CD4-positive, alpha-beta memory T cell (primary cell): ENCODE measurements around the gene MYO5A. TPM values are rescaled to one million over a fixed set of nuclear protein-coding genes. Genes with fewer than 3 reads are reported as not detected.

Source experiments
- CTCF ChIA-PET: fragments of 350-600 bp; sonication (Branson Sonifier 250); formaldehyde crosslinking; loops from one replicate; lab custom pipeline; 2021; ENCODE audit warnings: inconsistent platforms; ENCODE audit not compliant: partially characterized antibody; lab: Charles Lee
- POLR2A ChIA-PET: fragments of 350-600 bp; sonication (Branson Sonifier 250); formaldehyde crosslinking; loops from one replicate; lab custom pipeline; 2021; ENCODE audit not compliant: partially characterized antibody; lab: Charles Lee
- DNase-seq, 5 donors: peaks; one replicate each; pipeline versions ENCODE4 v3.0.0 to v3.0.0-alpha.2; 2020 to 2022; ENCODE audit warnings: mixed read lengths in 1 of 5
- H3K27ac ChIP-seq: one replicate; pipeline ENCODE4 v1.7.0; 2013; ENCODE audit warnings: low read depth, low read length
- H3K27me3 ChIP-seq: 2 replicates; pipeline ENCODE4 v1.7.0; 2013; ENCODE audit warnings: mild to moderate bottlenecking, low read length, moderate library complexity; ENCODE audit not compliant: insufficient read depth
- H3K36me3 ChIP-seq: 2 replicates; pipeline ENCODE4 v1.7.0; 2013; ENCODE audit warnings: mild to moderate bottlenecking, low read length, moderate library complexity; ENCODE audit not compliant: insufficient read depth
- H3K4me1 ChIP-seq: 2 replicates; pipeline ENCODE4 v1.7.0; 2013; ENCODE audit warnings: mild to moderate bottlenecking, low read length, moderate library complexity; ENCODE audit not compliant: insufficient read depth
- H3K4me3 ChIP-seq, 2 donors: one replicate each; pipeline ENCODE4 v1.7.0; 2013; ENCODE audit warnings: low read length in 2 of 2, mild to moderate bottlenecking in 1 of 2
- H3K9me3 ChIP-seq, 2 donors: one replicate each; pipeline ENCODE4 v1.7.0; 2013; ENCODE audit warnings: low read length in 2 of 2, control low read depth in 1 of 2; ENCODE audit not compliant: control insufficient read depth in 1 of 2
- H3K27ac Mint-ChIP-seq, 7 donors: one replicate each; pipeline ENCODE4 v1.8.0; 2020 to 2021; ENCODE audit warnings: mixed read lengths in 7 of 7, mild to moderate bottlenecking in 6 of 7, inconsistent platforms in 3 of 7, moderate library complexity in 3 of 7
- H3K27me3 Mint-ChIP-seq, 2 donors: one replicate each; pipeline ENCODE4 v1.8.0; 2020 to 2021; ENCODE audit warnings: mixed read lengths in 2 of 2
- H3K36me3 Mint-ChIP-seq, 2 donors: one replicate each; pipeline ENCODE4 v1.8.0; 2020 to 2021; ENCODE audit warnings: mixed read lengths in 2 of 2, inconsistent platforms in 1 of 2, mild to moderate bottlenecking in 1 of 2
- H3K4me1 Mint-ChIP-seq, 4 donors: one replicate each; pipeline ENCODE4 v1.8.0; 2020 to 2021; ENCODE audit warnings: mixed read lengths in 4 of 4, mild to moderate bottlenecking in 1 of 4
- H3K4me3 Mint-ChIP-seq, 8 donors: one replicate each; pipeline ENCODE4 v1.8.0; 2020 to 2021; ENCODE audit warnings: mixed read lengths in 8 of 8, mild to moderate bottlenecking in 7 of 8, moderate library complexity in 6 of 8, inconsistent platforms in 3 of 8
- H3K9me3 Mint-ChIP-seq, 8 donors: one replicate each; pipeline ENCODE4 v1.8.0; 2020 to 2021; ENCODE audit warnings: mixed read lengths in 8 of 8, mild to moderate bottlenecking in 5 of 8, inconsistent platforms in 3 of 8, moderate library complexity in 1 of 8
- intact Hi-C: fragments of 100-400 bp; cut with micrococcal nuclease; formaldehyde crosslinking; loops from one replicate; pipeline ENCODE4 v1.15.1; 2023
- polyA plus RNA-seq, 2 donors: library from polyadenylated mRNA; unstranded; fragments of 300-500 nt; fragmentation: Illumina TruSeq; gene quantifications; one replicate each; pipeline ENCODE4 v1.2.3, GENCODE V29; 2021
- total RNA-seq, 2 experiments: library from RNA; stranded (reverse); gene quantifications; one replicate each; pipeline ENCODE4 v1.2.3, GENCODE V29; 2021

MYO5A gene
- total and polyA plus RNA-seq, 4 experiments from 2014 or later = 3.6 to 43.9 (median 25.6) TPM

GRCh38 chr15:52349052-52349700 lies 179.5 kb downstream of the MYO5A start:
- Mint-ChIP-seq H3K27me3 (no peaks in the 10 kb centered on the region), H3K9me3 (peaks cover 0 to 2% (median 0%) of the 10 kb centered on the region in 8 donors), H3K4me3 (no peak overlapping the region), H3K36me3 (peaks cover 42 to 60% of the 10 kb centered on the region in 2 donors), H3K27ac (peak overlapping the region in 1 of 7 donors; percentile 52), H3K4me1 (peaks cover 0 to 2% (median 0%) of the 10 kb centered on the region in 4 donors)
- H3K36me3 ChIP-seq = peaks cover 33% of the 10 kb centered on the region
- ChIA-PET POLR2A (interaction anchor here (0.7 kb wide), 1 partner anchor 180 kb away, joined by 3 read pairs; the partner anchor contains the start of gene MYO5A), CTCF (no interaction called here)
- no peak for DNase-seq
- intact Hi-C loops = no loop called here
- no peak overlapping the region for H3K4me3 ChIP-seq
- no peaks in the 10 kb centered on the region for H3K9me3 ChIP-seq
- no peaks in the 10 kb centered on the region for H3K27me3 ChIP-seq
- no peaks in the 10 kb centered on the region for H3K4me1 ChIP-seq
- H3K27ac ChIP-seq = no peak overlapping the region

- Histone ChIP-seq H3K27ac (no peak overlapping the region), H3K4me1 (no peaks in the 10 kb centered on the region), H3K4me3 (no peak overlapping the region), H3K36me3 (peaks cover 23% of the 10 kb centered on the region), H3K27me3 (no peaks in the 10 kb centered on the region), H3K9me3 (no peaks in the 10 kb centered on the region)
- ChIA-PET POLR2A (interaction anchor here (0.7 kb wide), 1 partner anchor 181 kb away, joined by 3 read pairs; the partner anchor contains the start of gene MYO5A), CTCF (interaction anchor here (0.9 to 1.1 kb wide), 3 partner anchors 115 to 386 kb away, joined by 3 read pairs; no protein-coding TSS in a partner anchor)
- no peaks in the 10 kb centered on the region for H3K27me3 Mint-ChIP-seq
- peak overlapping the region in 4 of 7 donors; percentile 22 to 73 (median 46) for H3K27ac Mint-ChIP-seq
- H3K36me3 Mint-ChIP-seq = peaks cover 39 to 58% of the 10 kb centered on the region in 2 donors
- H3K9me3 Mint-ChIP-seq = peaks cover 0 to 2% (median 0%) of the 10 kb centered on the region in 8 donors
- no peak overlapping the region for H3K4me3 Mint-ChIP-seq
- no peak for DNase-seq
- intact Hi-C loops = no loop called here
- H3K4me1 Mint-ChIP-seq = peaks cover 0 to 2% (median 0%) of the 10 kb centered on the region in 4 donors
Observed at GRCh38 chr15:52348056-52348745, 180.5 kb downstream of the MYO5A start.

DNA sequence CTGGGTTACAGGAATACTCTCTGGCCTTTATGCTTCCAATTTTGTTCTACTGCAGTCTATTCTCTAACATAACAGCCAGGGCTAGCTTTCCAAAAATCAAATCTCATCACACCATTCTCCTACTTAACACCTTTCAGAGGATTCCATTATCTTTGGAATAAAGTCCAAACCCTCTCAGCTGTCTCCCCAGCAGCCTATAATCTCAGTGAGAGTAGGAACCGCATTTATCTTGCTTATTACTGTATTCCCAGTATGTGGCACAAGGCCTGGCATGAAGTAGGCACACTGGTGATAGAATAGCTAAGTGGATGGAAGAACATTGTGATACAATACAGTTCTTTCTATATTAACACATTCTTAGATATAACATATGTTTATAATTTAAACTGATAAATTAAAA lies 184.1 kb downstream of the MYO5A start:
- Mint-ChIP-seq H3K9me3 (peaks cover 0 to 2% (median 0%) of the 10 kb centered on the region in 8 donors), H3K4me1 (peaks cover 0 to 2% (median 0%) of the 10 kb centered on the region in 4 donors), H3K27me3 (no peaks in the 10 kb centered on the region), H3K4me3 (no peak overlapping the region), H3K27ac (peak overlapping the region in 3 of 7 donors; percentile 14 to 66 (median 23)), H3K36me3 (peaks cover 14 to 50% of the 10 kb centered on the region in 2 donors)
- H3K36me3 ChIP-seq = peaks cover 14% of the 10 kb centered on the region
- DNase-seq = no peak
- ChIA-PET CTCF (interaction anchor here (1.6 to 2.1 kb wide), 2 partner anchors 119 to 386 kb away, joined by 4 to 6 read pairs; no protein-coding TSS in a partner anchor), POLR2A (no interaction called here)
- no peak overlapping the region for H3K4me3 ChIP-seq
- intact Hi-C loops = no loop called here
- no peaks in the 10 kb centered on the region for H3K9me3 ChIP-seq
- no peaks in the 10 kb centered on the region for H3K4me1 ChIP-seq
- H3K27me3 ChIP-seq = no peaks in the 10 kb centered on the region
- no peak overlapping the region for H3K27ac ChIP-seq

GRCh38 chr15:52343831-52344230 lies 184.8 kb downstream of the MYO5A start:
- no peak for DNase-seq
- CTCF ChIA-PET = interaction anchor here (1.6 to 2.1 kb wide), 2 partner anchors 120 to 387 kb away, joined by 4 to 6 read pairs; no protein-coding TSS in a partner anchor
- intact Hi-C loops = no loop called here
- H3K4me3 Mint-ChIP-seq = no peak overlapping the region
- H3K4me1 Mint-ChIP-seq = peaks cover 0 to 2% (median 0%) of the 10 kb centered on the region in 4 donors
- H3K9me3 Mint-ChIP-seq = no peaks in the 10 kb centered on the region
- Histone ChIP-seq H3K4me3 (no peak overlapping the region), H3K9me3 (no peaks in the 10 kb centered on the region), H3K27ac (no peak overlapping the region), H3K27me3 (no peaks in the 10 kb centered on the region), H3K4me1 (no peaks in the 10 kb centered on the region), H3K36me3 (peaks cover 15% of the 10 kb centered on the region)
- peaks cover 8 to 46% of the 10 kb centered on the region in 2 donors for H3K36me3 Mint-ChIP-seq
- POLR2A ChIA-PET = interaction anchor here (0.6 kb wide), 1 partner anchor 13 kb away, joined by 3 read pairs; no protein-coding TSS in a partner anchor
- peak overlapping the region in 1 of 7 donors; percentile 14 for H3K27ac Mint-ChIP-seq
- H3K27me3 Mint-ChIP-seq = no peaks in the 10 kb centered on the region

GRCh38 chr15:52340093-52340492 lies 188.6 kb downstream of the MYO5A start:
- peaks cover 0 to 2% (median 0%) of the 10 kb centered on the region in 4 donors for H3K4me1 Mint-ChIP-seq
- no peaks in the 10 kb centered on the region for H3K9me3 Mint-ChIP-seq
- CTCF ChIA-PET = interaction anchor here (1.2 kb wide), 1 partner anchor 9 kb away, joined by 3 read pairs; no protein-coding TSS in a partner anchor
- POLR2A ChIA-PET = no interaction called here
- no peaks in the 10 kb centered on the region for H3K27me3 ChIP-seq
- peaks cover 8 to 50% of the 10 kb centered on the region in 2 donors for H3K36me3 Mint-ChIP-seq
- intact Hi-C loops = no loop called here
- H3K4me3 ChIP-seq = no peak overlapping the region
- H3K27ac ChIP-seq = no peak overlapping the region
- H3K4me1 ChIP-seq = no peaks in the 10 kb centered on the region
- DNase-seq = no peak
- no peaks in the 10 kb centered on the region for H3K9me3 ChIP-seq
- H3K36me3 ChIP-seq = peaks cover 9% of the 10 kb centered on the region
- H3K27me3 Mint-ChIP-seq = no peaks in the 10 kb centered on the region
- peak overlapping the region in 1 of 7 donors; percentile 18 for H3K27ac Mint-ChIP-seq
- no peak overlapping the region for H3K4me3 Mint-ChIP-seq

- Histone ChIP-seq H3K27ac (no peak overlapping the region), H3K9me3 (no peaks in the 10 kb centered on the region), H3K27me3 (no peaks in the 10 kb centered on the region), H3K4me1 (no peaks in the 10 kb centered on the region), H3K4me3 (no peak overlapping the region), H3K36me3 (peaks cover 9% of the 10 kb centered on the region)
- intact Hi-C loops = no loop called here
- H3K27me3 Mint-ChIP-seq = no peaks in the 10 kb centered on the region
- H3K4me1 Mint-ChIP-seq = peaks cover 0 to 3% (median 0%) of the 10 kb centered on the region in 4 donors
- ChIA-PET POLR2A (no interaction called here), CTCF (interaction anchor here (1.2 to 1.3 kb wide), 4 partner anchors 8 to 396 kb away, joined by 3 to 4 read pairs (median 3); no protein-coding TSS in a partner anchor)
- peaks cover 8 to 50% of the 10 kb centered on the region in 2 donors for H3K36me3 Mint-ChIP-seq
- H3K9me3 Mint-ChIP-seq = no peaks in the 10 kb centered on the region
- H3K27ac Mint-ChIP-seq = peak overlapping the region in 2 of 7 donors; percentile 34 to 88
- DNase-seq = no peak
- H3K4me3 Mint-ChIP-seq = no peak overlapping the region
Observed at GRCh38 chr15:52338891-52339290, 189.8 kb downstream of the MYO5A start.

- ChIA-PET CTCF (interaction anchor here (1.3 kb wide), 1 partner anchor 393 kb away, joined by 4 read pairs; no protein-coding TSS in a partner anchor), POLR2A (no interaction called here)
- H3K27me3 ChIP-seq = no peaks in the 10 kb centered on the region
- Mint-ChIP-seq H3K4me3 (no peak overlapping the region), H3K9me3 (no peaks in the 10 kb centered on the region), H3K4me1 (peaks cover under 1 to 4% (median under 1%) of the 10 kb centered on the region in 4 donors), H3K27ac (peak overlapping the region in 4 of 7 donors; percentile 6 to 88 (median 36)), H3K27me3 (no peaks in the 10 kb centered on the region), H3K36me3 (peaks cover 8 to 48% of the 10 kb centered on the region in 2 donors)
- no peak for DNase-seq
- H3K4me3 ChIP-seq = no peak overlapping the region
- no peaks in the 10 kb centered on the region for H3K9me3 ChIP-seq
- intact Hi-C loops = no loop called here
- H3K27ac ChIP-seq = no peak overlapping the region
- no peaks in the 10 kb centered on the region for H3K4me1 ChIP-seq
- H3K36me3 ChIP-seq = peaks cover 9% of the 10 kb centered on the region
Observed at GRCh38 chr15:52338058-52338457, 190.6 kb downstream of the MYO5A start.
